ENCODE measurements around the gene APBA2.
"Not testable (repeated sequence)": the region's sequence is repeated elsewhere in the genome, so short reads cannot be mapped to it uniquely, and the experiment has no call there.

APBA2 gene

DNA sequence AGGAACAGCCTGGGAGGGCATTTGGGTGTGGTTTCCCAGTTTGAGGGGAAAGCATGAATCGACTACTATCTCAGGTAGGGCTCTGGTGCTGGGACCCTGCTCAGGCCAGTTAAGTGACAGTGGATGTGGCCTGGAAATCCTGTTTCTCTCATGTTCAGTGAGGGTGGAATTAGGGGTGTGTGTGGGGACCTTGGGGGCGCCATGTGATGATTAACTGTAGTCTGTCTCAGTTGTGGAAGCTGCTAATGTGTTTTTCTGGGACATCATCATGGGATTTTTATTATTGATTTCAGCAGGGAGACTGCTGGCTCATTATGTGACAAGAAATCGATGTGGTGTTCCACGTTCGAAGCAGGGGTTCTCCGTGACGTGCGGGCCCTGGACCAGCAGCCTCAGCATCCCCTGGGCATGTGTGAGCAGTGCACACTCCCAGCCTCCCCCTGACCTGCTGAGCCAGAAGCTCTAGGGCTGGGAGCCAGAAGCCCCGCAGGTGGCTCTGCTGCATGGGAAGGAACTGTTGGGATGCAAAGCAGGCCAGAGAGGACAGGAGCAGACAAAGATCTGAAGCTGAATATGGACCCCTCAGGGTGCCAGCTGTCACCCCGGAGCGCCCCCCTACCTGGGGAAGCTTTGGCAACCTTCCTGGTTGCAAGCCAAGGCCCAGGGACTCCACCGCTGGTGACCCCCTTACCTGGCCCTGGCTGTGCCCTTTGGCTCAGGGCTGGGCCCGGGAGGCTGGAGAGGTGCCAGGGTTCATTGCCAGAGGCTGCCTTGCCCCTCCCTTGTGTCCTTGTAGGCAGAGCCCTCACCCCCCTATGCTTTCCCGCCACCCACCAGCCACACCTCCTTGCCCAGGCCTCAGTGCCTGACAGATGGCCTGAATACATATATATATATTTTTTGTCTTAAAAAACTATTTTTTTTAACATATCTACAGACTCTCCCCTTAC is 149.8 kb downstream of the APBA2 start:
- DNase-seq (ENCODE audit: low spot score), result no peak

DNA sequence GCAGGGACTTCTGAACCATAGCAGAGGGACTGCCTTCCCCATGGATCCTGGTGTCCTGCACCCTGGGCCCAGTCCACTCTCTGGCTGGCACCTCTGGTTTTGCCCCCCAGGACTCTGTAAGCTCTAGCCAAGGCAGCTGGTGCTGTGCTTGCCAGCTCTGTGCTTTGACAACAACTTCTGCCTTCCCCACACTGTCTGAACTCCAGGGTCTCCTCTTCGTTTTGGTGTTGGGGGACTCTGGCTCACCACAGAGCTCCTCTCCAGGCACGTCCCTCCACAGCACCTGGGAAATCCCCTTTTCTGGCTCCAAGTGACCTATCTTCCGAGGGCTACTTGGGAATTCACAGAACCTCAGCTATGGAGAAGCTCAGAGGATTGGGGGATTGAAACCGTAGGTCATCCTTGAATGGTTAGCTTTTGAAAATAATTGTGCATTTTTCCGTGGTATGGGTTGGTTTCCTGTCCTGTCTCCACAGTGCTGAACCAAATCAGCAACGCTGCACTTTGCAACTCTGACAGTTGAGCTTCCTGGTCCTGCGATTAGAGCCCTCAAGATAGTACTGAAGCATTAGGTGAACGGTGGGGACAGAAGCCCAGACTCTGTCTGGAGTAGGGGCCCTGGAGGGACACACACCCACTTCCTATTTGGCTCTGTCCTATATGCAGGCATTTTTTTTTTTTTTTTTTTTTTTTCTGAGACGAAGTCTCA is 152.4 kb downstream of the APBA2 start:
- no peak for DNase-seq (ENCODE audit: low spot score)

DNA sequence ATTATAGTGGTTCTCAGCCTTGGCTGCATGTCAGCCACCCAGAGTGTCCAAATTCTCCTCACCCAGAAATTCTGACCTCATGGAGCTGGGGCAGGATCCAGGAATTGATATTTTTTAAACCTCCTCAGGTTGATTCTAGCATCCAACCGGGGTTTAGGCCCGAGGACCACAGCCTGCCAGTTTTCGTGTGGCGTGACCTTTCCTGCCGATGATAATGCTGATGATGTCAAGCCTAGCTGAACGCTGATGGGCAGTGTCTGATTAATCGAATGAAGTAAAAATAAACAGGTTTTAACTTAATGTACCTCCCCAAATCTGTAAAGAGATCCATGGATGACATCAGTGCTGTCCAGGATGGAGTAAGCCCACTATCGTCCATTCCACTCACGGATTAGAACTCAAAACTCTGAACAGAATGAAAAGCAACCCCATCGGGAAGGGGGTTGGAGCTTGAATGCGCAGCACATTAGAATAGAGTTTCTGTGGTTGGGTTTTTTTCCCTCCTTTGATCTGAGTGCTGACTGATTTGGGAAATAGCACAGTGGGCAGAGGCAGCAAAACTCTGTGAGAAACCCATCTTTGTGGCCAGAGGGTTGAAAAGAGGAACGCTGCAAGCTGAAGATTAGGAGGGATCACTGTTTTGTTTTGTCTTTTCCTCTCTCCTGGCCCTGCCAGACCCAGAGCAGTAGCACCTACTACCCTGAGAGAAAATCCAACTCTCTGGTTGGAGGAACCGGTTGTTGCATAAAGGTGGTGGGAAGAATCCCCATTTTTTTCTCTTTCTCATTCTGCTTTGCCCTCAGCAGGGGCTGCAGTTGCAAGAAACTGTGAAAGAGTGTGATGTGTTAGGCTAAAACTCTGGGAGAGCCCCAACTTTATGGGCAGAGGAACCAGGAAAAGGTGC is 153.9 kb downstream of the APBA2 start:
- DNase-seq (ENCODE audit: low spot score), result peak; percentile 47

DNA sequence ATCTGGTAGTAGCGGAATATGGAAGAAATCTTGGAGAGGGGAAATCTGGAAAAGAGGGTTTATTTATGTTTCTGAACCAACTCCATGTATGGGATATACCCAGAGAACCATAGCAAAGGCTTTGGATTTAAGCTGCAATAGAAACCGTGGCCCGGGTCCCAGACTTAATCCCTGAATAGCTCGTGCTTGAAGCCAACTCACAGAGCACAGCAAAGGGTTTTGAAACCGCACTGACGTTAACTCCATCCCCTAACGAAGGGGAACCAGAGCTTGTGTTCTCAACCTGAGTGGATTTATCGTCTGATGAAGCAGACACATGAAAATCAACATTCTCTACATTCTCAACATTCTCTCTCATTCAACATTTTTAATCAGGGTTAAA is 154.6 kb downstream of the APBA2 start:
- peak; percentile 36 for DNase-seq (ENCODE audit: low spot score)

DNA sequence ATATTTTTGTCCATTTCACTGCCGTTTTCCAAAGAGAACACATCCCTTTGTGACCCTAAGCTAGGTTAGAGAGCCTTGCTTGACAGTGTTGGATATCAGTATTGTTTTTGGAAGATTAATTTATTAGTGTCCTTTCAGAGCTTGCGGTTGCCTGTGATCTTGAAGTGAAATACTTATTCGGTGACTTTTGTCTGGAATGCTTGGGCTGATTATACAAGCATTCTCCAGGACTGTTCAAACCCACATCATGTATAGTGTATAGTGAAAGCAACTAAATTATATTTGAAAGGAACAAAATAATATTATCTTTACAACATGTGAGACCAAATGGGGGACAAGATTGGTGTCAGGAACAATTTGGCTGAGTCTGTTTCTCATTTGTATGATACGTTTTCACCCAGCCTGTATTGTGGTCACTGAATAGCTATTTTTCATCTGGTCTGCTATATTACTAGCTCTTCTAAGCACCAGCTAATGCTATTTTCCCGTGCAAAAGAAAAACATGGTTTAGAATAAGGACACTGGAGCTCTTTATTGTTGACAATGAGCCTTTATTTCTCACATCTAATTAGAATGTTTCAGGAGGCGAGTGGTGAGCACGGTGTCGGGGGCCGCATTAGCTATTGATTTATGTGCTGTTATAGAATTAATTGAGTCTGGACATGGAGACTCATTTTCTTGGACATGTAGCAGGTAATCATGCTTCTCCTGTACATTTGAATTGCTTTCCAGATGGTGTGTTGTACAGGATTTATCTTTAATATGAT is 158.1 kb downstream of the APBA2 start:
- no peak for DNase-seq (ENCODE audit: low spot score)

DNA sequence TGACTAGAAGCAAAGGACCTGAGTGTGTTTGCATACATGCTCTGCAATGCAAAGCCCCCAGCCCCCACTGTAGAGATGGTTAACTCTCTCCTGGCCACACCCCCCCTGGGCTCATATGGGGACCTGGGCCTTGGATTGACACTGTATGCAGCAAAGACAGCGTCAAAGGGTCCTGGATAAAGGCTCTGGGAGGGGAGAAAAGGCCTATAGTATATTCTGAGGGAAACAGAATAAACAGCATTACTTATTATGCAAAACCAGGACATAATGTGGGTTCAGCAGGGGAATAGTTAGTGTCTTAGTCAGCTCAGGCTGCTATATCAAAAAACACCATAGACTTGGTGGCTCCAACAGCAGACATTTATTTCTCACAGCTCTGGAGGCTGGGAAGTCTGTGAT is 158.7 kb downstream of the APBA2 start:
- DNase-seq (ENCODE audit: low spot score), result no peak

DNA sequence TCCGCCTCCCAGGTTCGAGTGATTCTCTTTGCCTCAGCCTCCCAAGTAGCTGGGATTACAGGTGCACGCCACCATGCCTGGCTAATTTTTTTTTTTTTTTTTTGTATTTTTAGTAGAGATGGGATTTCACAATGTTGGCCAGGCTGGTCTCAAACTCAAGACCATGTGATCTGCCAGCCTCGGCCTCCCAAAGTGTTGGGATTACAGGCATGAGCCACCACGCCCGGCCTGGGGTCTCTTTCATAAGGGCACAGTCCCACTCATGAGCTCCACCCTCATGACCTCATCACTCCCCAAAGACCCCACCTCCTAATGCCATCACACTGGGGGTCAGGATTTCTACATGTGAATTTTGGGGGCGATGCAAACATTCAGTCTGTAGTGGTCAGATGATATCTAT is 159.4 kb downstream of the APBA2 start:
- not testable (repeated sequence) for DNase-seq (ENCODE audit: low spot score)

DNA sequence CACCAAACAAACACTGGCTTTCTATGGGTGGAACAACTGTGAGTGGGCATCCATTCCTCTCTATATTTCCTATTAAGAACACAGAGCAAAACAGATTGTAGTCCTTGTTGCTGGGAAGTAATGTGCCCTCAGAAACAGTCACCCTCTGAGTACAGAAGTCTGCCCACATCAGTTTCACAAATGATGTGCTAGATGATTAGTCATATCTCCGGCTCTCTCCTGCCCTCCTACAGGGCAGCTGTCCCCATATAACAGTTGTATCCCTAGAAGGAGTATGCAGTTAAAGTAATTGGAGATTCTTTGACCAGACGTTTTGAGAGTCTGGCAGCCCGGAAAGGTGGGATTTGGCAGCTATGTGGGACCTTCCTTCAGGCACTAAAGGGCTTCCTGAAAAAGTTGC is 159.9 kb downstream of the APBA2 start:
- DNase-seq (ENCODE audit: low spot score), result no peak

DNA sequence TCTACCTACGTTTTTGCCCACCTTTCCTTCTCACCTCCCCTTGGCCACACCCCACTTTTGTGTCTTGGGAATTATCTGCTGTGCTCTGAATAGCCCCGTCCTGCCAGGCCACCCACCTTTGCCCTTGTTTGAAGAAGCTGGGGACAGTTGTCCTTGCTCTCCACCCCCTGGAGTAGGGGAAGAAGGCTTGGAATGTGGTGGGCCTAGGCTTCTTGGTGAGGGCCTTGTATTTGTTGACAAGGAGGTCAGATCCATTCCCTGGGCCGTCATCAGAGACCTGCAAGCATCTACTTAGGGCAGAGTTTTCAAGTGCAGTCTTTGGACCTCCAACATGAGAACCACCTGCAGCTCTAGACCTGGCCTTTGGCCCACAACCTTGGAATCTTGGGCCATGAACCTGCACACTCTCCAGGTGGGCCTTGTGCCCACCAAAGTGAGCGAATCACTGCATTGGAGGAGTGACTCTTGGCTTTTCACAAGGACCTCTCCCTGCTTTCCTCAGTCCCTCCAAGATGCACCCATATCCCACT is 160.6 kb downstream of the APBA2 start:
- no peak for DNase-seq (ENCODE audit: low spot score)

DNA sequence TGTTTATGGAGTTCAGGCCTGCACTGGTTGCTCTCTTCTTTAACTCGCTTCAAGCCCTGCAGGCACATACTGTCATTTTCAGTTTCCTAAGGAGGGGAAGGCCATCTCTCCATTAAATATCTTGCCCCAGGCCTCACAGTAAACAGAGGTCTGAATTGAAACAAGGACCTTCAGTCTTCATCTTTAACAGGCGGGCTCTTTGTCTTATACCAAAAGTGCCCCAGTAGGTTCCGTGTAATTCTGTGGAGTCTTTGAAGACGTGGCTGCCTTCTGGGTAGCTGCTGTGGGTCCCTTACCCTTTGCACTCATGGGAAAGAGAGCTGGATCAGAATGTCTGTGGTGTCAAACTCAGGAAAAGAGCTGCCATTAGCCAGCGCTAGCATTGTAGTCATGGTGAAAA is 161.2 kb downstream of the APBA2 start:
- DNase-seq (ENCODE audit: low spot score), result no peak

DNA sequence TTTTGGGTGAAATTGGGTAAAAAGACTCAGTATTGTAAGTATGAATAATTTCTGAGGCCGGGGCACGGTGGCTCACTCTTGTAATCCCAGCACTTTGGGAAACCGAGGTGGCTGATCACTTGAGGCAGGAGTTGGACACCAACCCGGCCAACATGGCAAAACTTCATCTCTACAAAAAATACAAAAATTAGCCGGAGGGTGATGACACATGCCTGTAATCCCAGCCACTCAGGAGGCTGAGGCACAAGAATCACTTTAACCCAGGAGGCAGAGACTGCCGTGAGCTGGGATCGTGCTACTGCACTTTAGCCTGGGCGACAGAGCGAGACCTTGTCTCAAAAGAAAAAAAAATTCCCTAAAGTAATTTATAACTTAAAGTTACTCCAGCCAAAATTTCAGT is 162.2 kb downstream of the APBA2 start:
- no peak for DNase-seq (ENCODE audit: low spot score)

DNA sequence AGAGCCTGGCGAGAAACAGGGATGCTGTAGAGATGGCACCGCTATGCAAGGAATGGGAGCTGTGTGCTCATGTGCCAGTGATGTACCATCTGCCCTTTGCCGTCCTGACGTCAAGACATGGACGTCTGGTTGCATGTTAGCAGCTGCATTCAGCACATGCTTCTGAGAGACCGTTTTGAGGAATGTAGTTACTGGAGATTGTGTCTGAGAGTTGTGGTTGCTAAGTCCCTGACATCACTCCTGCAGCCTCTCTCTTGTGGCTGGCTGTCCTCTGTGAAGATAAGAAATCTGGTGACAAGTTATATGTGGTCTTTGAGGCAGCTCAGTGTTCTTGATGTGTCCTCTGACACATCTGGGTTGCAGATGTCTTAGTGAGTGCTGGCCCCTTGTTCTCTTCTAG is 165.1 kb downstream of the APBA2 start:
- DNase-seq (ENCODE audit: low spot score), result no peak

DNA sequence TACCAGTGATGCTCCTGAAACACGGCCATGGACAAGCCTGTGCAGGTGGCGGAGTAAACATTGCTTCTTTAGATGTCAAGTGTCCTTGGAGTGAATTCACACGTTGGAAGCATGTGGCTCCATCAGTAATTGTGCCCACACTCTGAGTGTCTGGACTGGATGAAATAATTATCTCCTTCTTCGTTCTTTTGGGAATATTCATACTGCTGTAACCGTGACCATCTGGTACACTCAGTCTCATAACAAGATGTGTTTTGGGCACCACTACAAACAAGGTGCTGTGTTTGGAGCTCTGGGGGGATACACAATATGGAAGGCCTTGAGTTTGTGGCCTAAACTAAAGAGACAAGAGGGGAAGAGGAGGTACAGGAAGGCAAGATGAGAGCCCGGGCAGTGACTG is 165.6 kb downstream of the APBA2 start:
- no peak for DNase-seq (ENCODE audit: low spot score)

DNA sequence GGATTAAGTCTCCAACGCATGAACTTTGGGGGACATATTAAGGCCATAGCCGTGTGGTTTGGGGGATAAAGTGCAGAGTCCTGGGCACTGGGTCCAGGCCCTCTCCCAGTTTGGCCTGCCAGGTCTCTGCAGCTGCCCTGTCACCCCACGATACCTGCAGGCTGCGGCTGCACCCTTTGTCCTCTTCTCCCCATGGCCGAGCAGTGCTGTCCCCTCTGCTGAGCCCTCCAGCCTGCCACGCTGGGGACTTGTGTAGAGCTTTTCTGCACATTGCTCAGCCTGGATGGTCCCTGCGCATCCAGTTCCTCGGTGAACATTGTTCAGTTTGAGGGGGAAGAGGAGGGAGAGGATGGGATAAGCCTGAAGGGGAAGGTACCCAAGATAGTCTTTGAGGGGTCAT is 167.2 kb downstream of the APBA2 start:
- no peak for DNase-seq (ENCODE audit: low spot score)

DNA sequence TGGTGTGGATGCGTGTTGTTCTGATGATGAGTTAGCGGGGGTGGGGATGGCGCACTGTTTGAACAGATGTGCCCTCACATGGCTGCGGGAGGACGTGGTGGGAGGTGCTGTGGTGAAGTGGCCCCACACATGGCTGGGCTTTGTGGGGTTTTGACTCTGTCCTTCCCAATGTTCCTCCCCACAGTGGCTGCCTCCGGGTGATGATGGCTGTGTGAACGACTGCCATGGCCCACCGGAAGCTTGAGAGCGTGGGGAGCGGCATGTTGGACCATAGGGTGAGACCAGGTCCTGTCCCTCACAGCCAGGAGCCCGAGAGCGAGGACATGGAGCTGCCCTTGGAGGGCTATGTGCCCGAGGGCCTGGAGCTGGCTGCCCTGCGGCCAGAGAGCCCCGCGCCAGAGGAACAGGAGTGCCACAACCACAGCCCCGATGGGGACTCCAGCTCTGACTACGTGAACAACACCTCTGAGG is 167.9 kb downstream of the APBA2 start:
- no peak for DNase-seq (ENCODE audit: low spot score)

DNA sequence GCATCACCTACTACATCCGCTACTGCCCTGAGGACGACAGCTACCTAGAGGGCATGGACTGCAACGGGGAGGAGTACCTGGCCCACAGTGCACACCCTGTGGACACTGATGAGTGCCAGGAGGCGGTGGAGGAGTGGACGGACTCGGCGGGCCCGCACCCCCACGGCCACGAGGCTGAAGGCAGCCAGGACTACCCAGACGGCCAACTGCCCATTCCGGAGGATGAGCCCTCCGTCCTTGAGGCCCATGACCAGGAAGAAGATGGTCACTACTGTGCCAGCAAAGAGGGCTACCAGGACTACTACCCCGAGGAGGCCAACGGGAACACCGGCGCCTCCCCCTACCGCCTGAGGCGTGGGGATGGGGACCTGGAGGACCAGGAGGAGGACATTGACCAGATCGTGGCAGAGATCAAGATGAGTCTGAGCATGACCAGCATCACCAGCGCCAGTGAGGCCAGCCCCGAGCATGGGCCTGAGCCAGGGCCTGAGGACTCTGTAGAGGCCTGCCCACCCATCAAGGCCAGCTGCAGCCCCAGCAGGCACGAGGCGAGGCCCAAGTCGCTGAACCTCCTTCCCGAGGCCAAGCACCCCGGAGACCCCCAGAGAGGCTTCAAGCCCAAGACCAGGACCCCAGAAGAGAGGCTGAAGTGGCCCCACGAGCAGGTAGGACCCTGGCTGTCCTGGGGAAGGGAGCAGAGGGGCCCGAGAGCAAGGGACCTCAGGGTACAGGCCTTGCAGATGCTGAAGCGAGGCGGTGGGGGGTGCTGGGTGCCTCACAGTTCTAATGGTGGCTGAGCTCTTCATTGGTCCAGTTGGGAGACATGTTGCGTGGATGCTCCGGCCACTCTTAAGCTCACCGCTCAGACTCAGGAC is 168.6 kb downstream of the APBA2 start:
- no peak for DNase-seq (ENCODE audit: low spot score)

DNA sequence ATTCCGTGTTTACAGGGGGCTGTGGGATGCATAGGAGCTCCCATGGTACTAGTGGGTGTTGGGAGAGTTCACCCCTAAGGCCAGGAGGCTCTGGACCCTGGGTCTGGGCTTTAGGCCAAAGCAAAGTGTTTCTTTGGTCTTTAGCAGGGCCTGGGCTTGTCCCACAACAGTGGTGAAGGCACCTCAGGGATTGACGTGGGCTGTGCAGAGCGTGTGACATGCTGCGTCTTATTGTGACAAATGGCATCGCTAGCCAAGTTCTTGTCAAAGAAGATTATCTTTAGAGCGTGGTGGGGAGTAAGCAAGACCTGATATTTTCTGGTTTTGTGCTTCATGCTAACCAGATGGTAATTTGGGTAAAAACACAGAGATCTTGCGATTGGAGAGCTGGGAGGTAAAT is 170.1 kb downstream of the APBA2 start:
- DNase-seq (ENCODE audit: low spot score), result no peak

DNA sequence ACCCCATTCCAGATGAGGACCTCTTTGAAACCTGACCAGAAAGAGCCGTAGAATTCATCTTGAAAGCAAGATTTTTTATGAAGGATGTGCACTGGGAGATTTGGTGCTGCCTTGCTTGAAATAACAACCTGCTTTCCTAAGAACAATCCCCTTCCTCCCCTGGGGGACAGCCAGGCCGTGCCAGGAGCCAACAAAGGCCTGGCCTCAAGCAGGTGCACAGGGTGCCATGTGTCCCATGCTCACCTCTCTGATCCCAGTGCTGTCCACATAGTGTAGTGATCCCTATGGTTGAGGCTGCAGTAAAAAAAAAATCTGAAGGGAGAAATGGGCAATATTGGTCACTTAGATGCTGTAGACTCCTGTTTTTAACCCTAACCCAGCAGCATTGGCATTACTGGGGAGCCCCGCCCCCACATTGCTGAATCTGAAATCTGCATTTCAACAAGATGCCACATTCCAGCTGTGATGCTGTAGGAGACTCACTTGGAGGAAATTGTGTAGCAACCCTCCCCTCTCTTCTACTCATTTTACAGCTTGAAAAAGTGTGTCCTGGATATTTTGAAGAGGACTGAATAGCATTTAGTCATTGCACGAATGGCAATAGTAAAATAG is 171.2 kb downstream of the APBA2 start:
- DNase-seq (ENCODE audit: low spot score), result peak; percentile 51

DNA sequence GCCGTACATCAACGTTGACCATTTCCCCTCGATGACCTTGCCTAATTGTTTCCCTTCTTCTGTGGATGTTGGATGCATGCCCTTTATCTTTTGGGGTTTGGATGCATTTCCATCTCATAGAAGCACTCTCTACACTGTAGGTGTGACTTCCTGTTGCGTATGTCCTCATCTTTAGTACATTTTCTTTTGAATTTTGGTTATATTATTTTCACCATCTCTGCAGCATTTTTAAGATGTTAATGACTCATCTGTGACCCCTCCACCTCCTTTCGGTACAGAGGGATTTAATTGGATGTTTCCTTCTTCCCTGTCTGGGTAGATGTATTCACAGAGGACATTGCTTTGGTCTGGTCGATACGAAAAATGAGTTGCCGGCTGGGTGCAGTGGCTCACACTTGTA is 172.1 kb downstream of the APBA2 start:
- no peak for DNase-seq (ENCODE audit: low spot score)

Data from iPS-NIHi11 (cell line).